Measurements from ENCODE around the gene PHLPP1. TPM values are rescaled to one million over a fixed set of nuclear protein-coding genes. Genes with fewer than 3 reads are reported as not detected.
A peak's percentile ranks its signal among the peaks of the same experiment; 100 is the strongest.

Gene PHLPP1
- total RNA-seq, 1 donor from 2014 or later = 3.4 TPM

GRCh38 chr18:62710417-62710816, 4.9 kb upstream of the PHLPP1 start:
- DNase-seq (ENCODE audit: low read depth) (no peak), FAIRE-seq (no peak)
- Histone ChIP-seq H3K27me3 (ENCODE audit: control insufficient read depth, insufficient read depth, low read length) (no peaks in the 10 kb centered on the region), H3K4me3 (ENCODE audit: low read depth, low read length) (no peak overlapping the region), H3K36me3 (ENCODE audit: control insufficient read depth, insufficient read depth, low read length) (no peaks in the 10 kb centered on the region)
- TF ChIP-seq CTCF (IDR thresholded peaks at IDR 0.05; ENCODE audit: insufficient read depth, low read length, severe bottlenecking) = no peak

- Histone ChIP-seq H3K36me3 (ENCODE audit: control insufficient read depth, insufficient read depth, low read length) (no peaks in the 10 kb centered on the region), H3K27me3 (ENCODE audit: control insufficient read depth, insufficient read depth, low read length) (no peaks in the 10 kb centered on the region), H3K4me3 (ENCODE audit: low read depth, low read length) (no peak overlapping the region)
- no peak for TF ChIP-seq CTCF (IDR thresholded peaks at IDR 0.05; ENCODE audit: insufficient read depth, low read length, severe bottlenecking)
- FAIRE-seq (no peak), DNase-seq (ENCODE audit: low read depth) (no peak)
Measured at GRCh38 chr18:62711781-62712180, 3.6 kb upstream of the PHLPP1 start.

GRCh38 chr18:62713651-62714247, 1.6 kb upstream of the PHLPP1 start:
- FAIRE-seq (no peak), DNase-seq (ENCODE audit: low read depth) (no peak)
- H3K36me3 ChIP-seq (ENCODE audit: control insufficient read depth, insufficient read depth, low read length) = no peaks in the 10 kb centered on the region
- no peaks in the 10 kb centered on the region for H3K27me3 ChIP-seq (ENCODE audit: control insufficient read depth, insufficient read depth, low read length)
- TF ChIP-seq CTCF (IDR thresholded peaks at IDR 0.05; ENCODE audit: insufficient read depth, low read length, severe bottlenecking) = no peak
- no peak overlapping the region for H3K4me3 ChIP-seq (ENCODE audit: low read depth, low read length)

GRCh38 chr18:62714671-62715435, 488 bp upstream of the PHLPP1 start:
- H3K4me3 ChIP-seq (ENCODE audit: low read depth, low read length) = peak overlapping the region; percentile 75

GRCh38 chr18:62715759-62716615, 646 bp downstream of the PHLPP1 start:
- DNase-seq (ENCODE audit: low read depth) = peak; percentile 42
- Histone ChIP-seq H3K36me3 (ENCODE audit: control insufficient read depth, insufficient read depth, low read length) (no peaks in the 10 kb centered on the region), H3K27me3 (ENCODE audit: control insufficient read depth, insufficient read depth, low read length) (no peaks in the 10 kb centered on the region), H3K4me3 (ENCODE audit: low read depth, low read length) (peak overlapping the region; percentile 75)
- no peak for FAIRE-seq
- no peak for TF ChIP-seq CTCF (IDR thresholded peaks at IDR 0.05; ENCODE audit: insufficient read depth, low read length, severe bottlenecking)

More at GRCh38 chr18:62714671-62715435, 488 bp upstream of the PHLPP1 start:
- DNase-seq (ENCODE audit: low read depth) (peak; percentile 98), FAIRE-seq (peak; percentile 98)
- H3K36me3 ChIP-seq (ENCODE audit: control insufficient read depth, insufficient read depth, low read length) = no peaks in the 10 kb centered on the region
- TF ChIP-seq CTCF (IDR thresholded peaks at IDR 0.05; ENCODE audit: insufficient read depth, low read length, severe bottlenecking) = peak; percentile 81
- H3K27me3 ChIP-seq (ENCODE audit: control insufficient read depth, insufficient read depth, low read length) = no peaks in the 10 kb centered on the region
